Liver (tissue), 3 donors: ENCODE data around the gene LMNTD2.

Experiments
- FOXA1 ChIP-seq: IDR thresholded peaks from 2 replicates; pipeline ENCODE4 v1.6.1; 2016; ENCODE audit warnings: antibody characterized with exemption
- GABPA ChIP-seq, 2 donors: IDR thresholded peaks in 1 of 2; conservative IDR thresholded peaks in 1 of 2; 2 replicates each; pipeline ENCODE4 v1.6.1; 2016; ENCODE audit warnings: antibody characterized with exemption in 2 of 2, mild to moderate bottlenecking in 1 of 2, moderate library complexity in 1 of 2
- HNF4A ChIP-seq, 2 donors: conservative IDR thresholded peaks; 2 replicates each; pipeline ENCODE4 v1.6.1; 2016; ENCODE audit warnings: antibody characterized with exemption in 2 of 2, mild to moderate bottlenecking in 2 of 2
- JUND ChIP-seq, 2 donors: IDR thresholded peaks; 2 replicates each; pipeline ENCODE4 v1.6.1; 2016; ENCODE audit warnings: antibody characterized with exemption in 2 of 2
- RAD21 ChIP-seq, 2 donors: IDR thresholded peaks; 2 replicates each; pipeline ENCODE4 v1.6.1; 2016; ENCODE audit warnings: antibody characterized with exemption in 2 of 2, mild to moderate bottlenecking in 2 of 2
- RXRA ChIP-seq, 2 donors: IDR thresholded peaks; 2 replicates each; pipeline ENCODE4 v1.6.1; 2017 to 2018; ENCODE audit warnings: antibody characterized with exemption in 2 of 2, mild to moderate bottlenecking in 1 of 2
- SP1 ChIP-seq: IDR thresholded peaks from 2 replicates; pipeline ENCODE4 v1.6.1; 2018; ENCODE audit warnings: antibody characterized with exemption, mild to moderate bottlenecking
- TAF1 ChIP-seq: conservative IDR thresholded peaks from 2 replicates; pipeline ENCODE4 v1.6.1; 2016; ENCODE audit warnings: antibody characterized with exemption, mild to moderate bottlenecking
- YY1 ChIP-seq: IDR thresholded peaks from 2 replicates; pipeline ENCODE4 v1.6.1; 2016; ENCODE audit warnings: antibody characterized with exemption, mild to moderate bottlenecking
- TF ChIP-seq, protein P1 (sequence below): fragments of 150-350 bp; IDR thresholded peaks from 2 replicates; pipeline ENCODE4 v1.5.1; 2017; ENCODE audit warnings: improper control_type of control experiment, low read depth, low read length; ENCODE audit not compliant: missing input control
- TF ChIP-seq, protein P2 (sequence below): IDR thresholded peaks from 2 replicates; pipeline ENCODE4 v1.6.1; 2016; ENCODE audit warnings: antibody characterized with exemption, mild to moderate bottlenecking
- TF ChIP-seq, protein P3 (sequence below): IDR thresholded peaks from 2 replicates; pipeline ENCODE4 v1.6.1; 2016; ENCODE audit warnings: antibody characterized with exemption
- TF ChIP-seq, protein P4 (sequence below): IDR thresholded peaks from 2 replicates; pipeline ENCODE4 v1.6.1; 2016; ENCODE audit warnings: antibody characterized with exemption
- TF ChIP-seq, protein P5 (sequence below): IDR thresholded peaks from 2 replicates; pipeline ENCODE4 v1.6.1; 2016; ENCODE audit warnings: antibody characterized with exemption
- donor health status: healthy.
- donor health status: healthy.

DNA sequence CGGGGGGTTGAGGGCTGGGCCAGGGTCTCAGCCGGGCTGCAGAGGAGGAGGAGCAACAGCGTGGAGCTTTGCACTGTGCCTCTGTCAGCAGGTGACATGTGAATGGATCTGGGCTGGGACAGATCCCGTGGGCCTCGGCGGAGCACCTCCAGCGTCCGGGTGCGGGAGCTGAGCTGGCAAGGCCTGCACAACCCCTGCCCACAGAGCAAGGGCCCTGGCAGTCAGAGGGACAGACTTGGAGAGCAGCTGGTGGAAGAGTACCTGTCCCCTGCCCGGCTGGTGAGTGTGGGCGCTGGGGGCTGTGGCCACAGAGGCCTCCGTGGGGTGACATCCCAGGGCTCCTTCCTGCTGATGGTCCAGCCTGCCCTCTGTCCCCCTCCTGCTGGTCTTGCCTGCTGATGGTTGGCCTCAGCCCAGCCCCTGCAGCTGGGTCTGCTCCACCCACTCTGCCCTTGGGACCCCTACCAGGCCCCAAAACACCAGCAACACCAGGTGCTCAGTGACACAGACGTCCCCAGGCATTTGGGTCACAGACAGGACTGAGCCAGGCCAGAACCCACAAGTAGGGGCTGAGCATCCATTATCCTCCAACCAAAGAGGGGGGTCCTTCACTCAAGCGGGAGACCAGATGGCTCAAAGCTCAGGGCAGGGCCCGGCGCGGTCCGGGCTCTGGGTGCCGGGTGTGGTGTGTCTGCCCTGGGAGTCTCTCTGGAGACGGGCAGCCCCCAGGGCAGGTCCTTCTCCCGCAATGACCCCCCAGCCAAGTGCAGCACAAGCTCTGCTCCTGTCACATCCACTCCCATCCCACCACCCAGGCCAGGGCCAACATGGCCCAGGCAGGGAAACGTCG is 19.7 kb downstream of the LMNTD2 start:
- TF ChIP-seq, protein P1, sequence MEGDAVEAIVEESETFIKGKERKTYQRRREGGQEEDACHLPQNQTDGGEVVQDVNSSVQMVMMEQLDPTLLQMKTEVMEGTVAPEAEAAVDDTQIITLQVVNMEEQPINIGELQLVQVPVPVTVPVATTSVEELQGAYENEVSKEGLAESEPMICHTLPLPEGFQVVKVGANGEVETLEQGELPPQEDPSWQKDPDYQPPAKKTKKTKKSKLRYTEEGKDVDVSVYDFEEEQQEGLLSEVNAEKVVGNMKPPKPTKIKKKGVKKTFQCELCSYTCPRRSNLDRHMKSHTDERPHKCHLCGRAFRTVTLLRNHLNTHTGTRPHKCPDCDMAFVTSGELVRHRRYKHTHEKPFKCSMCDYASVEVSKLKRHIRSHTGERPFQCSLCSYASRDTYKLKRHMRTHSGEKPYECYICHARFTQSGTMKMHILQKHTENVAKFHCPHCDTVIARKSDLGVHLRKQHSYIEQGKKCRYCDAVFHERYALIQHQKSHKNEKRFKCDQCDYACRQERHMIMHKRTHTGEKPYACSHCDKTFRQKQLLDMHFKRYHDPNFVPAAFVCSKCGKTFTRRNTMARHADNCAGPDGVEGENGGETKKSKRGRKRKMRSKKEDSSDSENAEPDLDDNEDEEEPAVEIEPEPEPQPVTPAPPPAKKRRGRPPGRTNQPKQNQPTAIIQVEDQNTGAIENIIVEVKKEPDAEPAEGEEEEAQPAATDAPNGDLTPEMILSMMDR, result no peak
- TF ChIP-seq, protein P2, sequence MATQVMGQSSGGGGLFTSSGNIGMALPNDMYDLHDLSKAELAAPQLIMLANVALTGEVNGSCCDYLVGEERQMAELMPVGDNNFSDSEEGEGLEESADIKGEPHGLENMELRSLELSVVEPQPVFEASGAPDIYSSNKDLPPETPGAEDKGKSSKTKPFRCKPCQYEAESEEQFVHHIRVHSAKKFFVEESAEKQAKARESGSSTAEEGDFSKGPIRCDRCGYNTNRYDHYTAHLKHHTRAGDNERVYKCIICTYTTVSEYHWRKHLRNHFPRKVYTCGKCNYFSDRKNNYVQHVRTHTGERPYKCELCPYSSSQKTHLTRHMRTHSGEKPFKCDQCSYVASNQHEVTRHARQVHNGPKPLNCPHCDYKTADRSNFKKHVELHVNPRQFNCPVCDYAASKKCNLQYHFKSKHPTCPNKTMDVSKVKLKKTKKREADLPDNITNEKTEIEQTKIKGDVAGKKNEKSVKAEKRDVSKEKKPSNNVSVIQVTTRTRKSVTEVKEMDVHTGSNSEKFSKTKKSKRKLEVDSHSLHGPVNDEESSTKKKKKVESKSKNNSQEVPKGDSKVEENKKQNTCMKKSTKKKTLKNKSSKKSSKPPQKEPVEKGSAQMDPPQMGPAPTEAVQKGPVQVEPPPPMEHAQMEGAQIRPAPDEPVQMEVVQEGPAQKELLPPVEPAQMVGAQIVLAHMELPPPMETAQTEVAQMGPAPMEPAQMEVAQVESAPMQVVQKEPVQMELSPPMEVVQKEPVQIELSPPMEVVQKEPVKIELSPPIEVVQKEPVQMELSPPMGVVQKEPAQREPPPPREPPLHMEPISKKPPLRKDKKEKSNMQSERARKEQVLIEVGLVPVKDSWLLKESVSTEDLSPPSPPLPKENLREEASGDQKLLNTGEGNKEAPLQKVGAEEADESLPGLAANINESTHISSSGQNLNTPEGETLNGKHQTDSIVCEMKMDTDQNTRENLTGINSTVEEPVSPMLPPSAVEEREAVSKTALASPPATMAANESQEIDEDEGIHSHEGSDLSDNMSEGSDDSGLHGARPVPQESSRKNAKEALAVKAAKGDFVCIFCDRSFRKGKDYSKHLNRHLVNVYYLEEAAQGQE, result no peak
- TF ChIP-seq JUND (IDR thresholded peaks at IDR 0.05) (no peak), TAF1 (no peak), RXRA (IDR thresholded peaks at IDR 0.05) (no peak), GABPA (IDR thresholded peaks at IDR 0.05 in 1 of 2, conservative IDR thresholded peaks at IDR 0.05 in 1 of 2) (no peak), RAD21 (IDR thresholded peaks at IDR 0.05) (no peak), SP1 (no peak), FOXA1 (no peak), HNF4A (conservative IDR thresholded peaks at IDR 0.05) (no peak), YY1 (no peak)
- TF ChIP-seq, protein P3, sequence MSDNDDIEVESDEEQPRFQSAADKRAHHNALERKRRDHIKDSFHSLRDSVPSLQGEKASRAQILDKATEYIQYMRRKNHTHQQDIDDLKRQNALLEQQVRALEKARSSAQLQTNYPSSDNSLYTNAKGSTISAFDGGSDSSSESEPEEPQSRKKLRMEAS, result no peak
- TF ChIP-seq, protein P4, sequence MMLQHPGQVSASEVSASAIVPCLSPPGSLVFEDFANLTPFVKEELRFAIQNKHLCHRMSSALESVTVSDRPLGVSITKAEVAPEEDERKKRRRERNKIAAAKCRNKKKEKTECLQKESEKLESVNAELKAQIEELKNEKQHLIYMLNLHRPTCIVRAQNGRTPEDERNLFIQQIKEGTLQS, result no peak
- TF ChIP-seq, protein P5, sequence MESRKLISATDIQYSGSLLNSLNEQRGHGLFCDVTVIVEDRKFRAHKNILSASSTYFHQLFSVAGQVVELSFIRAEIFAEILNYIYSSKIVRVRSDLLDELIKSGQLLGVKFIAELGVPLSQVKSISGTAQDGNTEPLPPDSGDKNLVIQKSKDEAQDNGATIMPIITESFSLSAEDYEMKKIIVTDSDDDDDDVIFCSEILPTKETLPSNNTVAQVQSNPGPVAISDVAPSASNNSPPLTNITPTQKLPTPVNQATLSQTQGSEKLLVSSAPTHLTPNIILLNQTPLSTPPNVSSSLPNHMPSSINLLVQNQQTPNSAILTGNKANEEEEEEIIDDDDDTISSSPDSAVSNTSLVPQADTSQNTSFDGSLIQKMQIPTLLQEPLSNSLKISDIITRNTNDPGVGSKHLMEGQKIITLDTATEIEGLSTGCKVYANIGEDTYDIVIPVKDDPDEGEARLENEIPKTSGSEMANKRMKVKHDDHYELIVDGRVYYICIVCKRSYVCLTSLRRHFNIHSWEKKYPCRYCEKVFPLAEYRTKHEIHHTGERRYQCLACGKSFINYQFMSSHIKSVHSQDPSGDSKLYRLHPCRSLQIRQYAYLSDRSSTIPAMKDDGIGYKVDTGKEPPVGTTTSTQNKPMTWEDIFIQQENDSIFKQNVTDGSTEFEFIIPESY, result no peak
